Measurements from ENCODE around the gene PRKCH.

DNA sequence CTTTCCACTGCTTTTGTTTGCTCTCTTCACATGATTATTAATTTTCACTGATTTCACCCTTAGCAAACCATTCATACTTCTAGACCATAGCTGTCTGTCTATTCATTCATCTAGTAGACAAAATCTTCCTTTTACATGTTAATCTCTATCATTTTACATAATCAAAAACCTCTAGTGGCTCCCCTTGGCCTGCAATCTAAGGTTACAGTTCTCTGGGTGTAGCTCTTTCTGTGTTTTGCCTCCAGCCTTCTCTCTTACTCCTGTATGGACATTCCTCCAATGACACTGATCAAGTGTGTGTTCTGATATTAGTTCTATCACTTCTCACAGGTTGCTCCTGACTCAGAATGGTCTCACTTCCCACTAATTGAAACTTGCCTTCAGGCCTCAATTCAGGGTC, 56.4 kb downstream of the PRKCH start:
- no peak for TF ChIP-seq POLR2AphosphoS5 (IDR thresholded peaks at IDR 0.05)
- no peak for TF ChIP-seq TAF1 (IDR thresholded peaks at IDR 0.05; ENCODE audit: low read depth)
